CD14-positive monocyte (primary cell): Measurements from ENCODE around the gene BAHCC1. TPM values are rescaled to one million over a fixed set of nuclear protein-coding genes. Genes with fewer than 3 reads are reported as not detected.

Source experiments
- polyA plus RNA-seq, 3 donors: library from polyadenylated mRNA; depleted of rRNA in 1 of 3; unstranded in 2 of 3; stranded (reverse) in 1 of 3; fragments of 300-500 nt in 2 of 3; fragments of >200 nt in 1 of 3; fragmentation: Illumina TruSeq in 2 of 3; gene quantifications; 1 replicate in 2 of 3; 2 replicates in 1 of 3; pipeline ENCODE4 v1.2.3, GENCODE V29; 2012 to 2021
- small RNA-seq: library from RNA; depleted of rRNA; stranded (forward); fragments of <200 nt; gene quantifications from one replicate; pipeline ENCODE3, GENCODE V24; 2012; ENCODE audit warnings: low read depth; ENCODE audit not compliant: insufficient read length

Gene BAHCC1
- polyA plus RNA-seq, 3 donors = 0.11 to 8.8 (median 0.27) TPM

Small RNA genes lying within 50 kb of the gene (small RNA-seq; reads per million reads assigned to genes)
- gene MIR3186 (not detected), gene MIR4740 (not detected)

Other genes with a start within 250 kb of the BAHCC1 start
- gene PVALEF, start 229.9 kb upstream of the BAHCC1 start, polyA plus RNA-seq = not detected
- gene AATK, start 229.2 kb upstream of the BAHCC1 start, polyA plus RNA-seq = 10 to 100 TPM in 1 of 3 donors, 1 to 10 TPM in 1, under 1 TPM in 1; 0.93 to 15.3 (median 2.0) TPM
- 1 to 10 TPM in 2 of 3 donors, under 1 TPM in 1; 0.69 to 9.7 (median 1.0) TPM for gene CEP131, start 172.5 kb upstream of the BAHCC1 start, polyA plus RNA-seq
- gene TEPSIN, start 156.4 kb upstream of the BAHCC1 start, polyA plus RNA-seq = 100 to 1,000 TPM in 1 of 3 donors, 1 to 10 TPM in 2; 3.4 to 136 (median 4.5) TPM
- 10 to 100 TPM; 27.0 to 61.3 (median 41.0) TPM for gene NDUFAF8, start 156.1 kb upstream of the BAHCC1 start, polyA plus RNA-seq
- 10 to 100 TPM; 50.8 to 76.1 (median 68.4) TPM for gene SLC38A10, start 100.2 kb upstream of the BAHCC1 start, polyA plus RNA-seq
- gene ACTG1, start 117.3 kb downstream of the BAHCC1 start, polyA plus RNA-seq = 1,000 to 10,000 TPM; 1,133 to 3,195 (median 1,620) TPM
- under 1 TPM in 1 of 3 donors, not detected in 2; 0.07 TPM for gene FSCN2, start 132.9 kb downstream of the BAHCC1 start, polyA plus RNA-seq
- gene FAAP100, start 156.9 kb downstream of the BAHCC1 start, polyA plus RNA-seq = 10 to 100 TPM; 10.3 to 37.6 (median 13.9) TPM
- gene NPLOC4, start 241.7 kb downstream of the BAHCC1 start, polyA plus RNA-seq = 100 to 1,000 TPM in 2 of 3 donors, 10 to 100 TPM in 1; 92.1 to 112 (median 106) TPM
- gene TSPAN10, start 241.7 kb downstream of the BAHCC1 start, polyA plus RNA-seq = not detected